Adrenal gland (tissue), 12 donors: ENCODE data around the gene TACC2. TPM values are rescaled to one million over a fixed set of nuclear protein-coding genes. Genes with fewer than 3 reads are reported as not detected.

ENCODE experiments used
- DNase-seq, 7 donors: peaks; one replicate each; pipeline ENCODE4 v3.0.0-alpha.2; 2019 to 2020
- H3K27ac ChIP-seq, 5 donors: fragments of 200-600 bp; sonication (generic) in 4 of 5; 1 replicate in 3 of 5; 2 replicates in 2 of 5; pipeline versions ENCODE4 v1.5.1 to v1.8.0; 2016 to 2020; ENCODE audit warnings: mild to moderate bottlenecking in 1 of 5
- H3K27me3 ChIP-seq: fragments of 200-600 bp; 2 replicates; pipeline ENCODE4 v1.8.0; 2021
- H3K36me3 ChIP-seq, 2 donors: fragments of 200-600 bp; replicated peaks in 1 of 2; 1 replicate in 1 of 2; 2 replicates in 1 of 2; pipeline versions ENCODE4 v1.5.1 to v1.8.0; 2018 to 2022
- H3K4me1 ChIP-seq, 2 donors: fragments of 200-600 bp; replicated peaks in 1 of 2; 1 replicate in 1 of 2; 2 replicates in 1 of 2; pipeline versions ENCODE4 v1.5.1 to v1.8.0; 2018 to 2021
- H3K4me3 ChIP-seq, 4 donors: fragments of 200-600 bp; sonication (generic) in 3 of 4; one replicate each; pipeline ENCODE4 v1.5.1; 2016 to 2018
- H3K9me3 ChIP-seq, 3 donors: fragments of 200-600 bp; sonication (generic) in 1 of 3; replicated peaks in 1 of 3; 1 replicate in 2 of 3; 2 replicates in 1 of 3; pipeline versions ENCODE4 v1.5.1 to v1.8.0; 2016 to 2021
- CTCF ChIP-seq, 6 experiments: fragments of 450-650 bp in 4 of 6; fragments of 200-600 bp in 2 of 6; sonication (generic) in 1 of 6; IDR thresholded peaks; 1 replicate in 5 of 6; 2 replicates in 1 of 6; pipeline versions ENCODE4 v1.5.1 to v1.8.0; 2016 to 2021; ENCODE audit warnings: antibody characterized with exemption in 6 of 6, mild to moderate bottlenecking in 2 of 6, moderate library complexity in 1 of 6
- POLR2A ChIP-seq, 2 donors: fragments of 450-650 bp; IDR thresholded peaks; one replicate each; pipeline ENCODE4 v1.6.1; 2017; ENCODE audit warnings: antibody characterized with exemption in 2 of 2, mild to moderate bottlenecking in 2 of 2, moderate library complexity in 1 of 2
- WGBS, 4 donors: extraction: QIAGEN DNeasy Blood & Tissue Kit in 2 of 4; methylation state at CpG; one replicate each; pipeline versions ENCODE4 v1.1.5 to v1.1.7; 2013 to 2017; 5-methylcytosine and 5-hydroxymethylcytosine counted together
- intact Hi-C, 2 donors: fragments of 100-400 bp; cut with DNase I; formaldehyde crosslinking; loops; one replicate each; pipeline versions ENCODE4 v1.14.1 to v1.15.0; 2022 to 2023
- polyA plus RNA-seq, 3 donors: library from polyadenylated mRNA; stranded (reverse); fragments of 200-250 nt in 2 of 3; fragments of 350-450 nt in 1 of 3; fragmentation: Illumina TruSeq in 1 of 3; extraction: RNeasy Lipid Tissue Mini Kit (QIAGEN cat#74804) in 1 of 3; gene quantifications; one replicate each; pipeline ENCODE4 v1.2.3, GENCODE V29; 2013 to 2014
- total RNA-seq, 9 donors: library from RNA; depleted of rRNA in 4 of 9; stranded (reverse); fragments of >200 nt in 4 of 9; fragments of 120-200 nt in 1 of 9; fragmentation: NEBNext Ultra II Directional in 1 of 9; extraction: Animal tissue kit (Norgen Biotek cat#: 25700) in 1 of 9; gene quantifications; one replicate each; pipeline versions ENCODE4 v1.1.0 to v1.2.4, GENCODE V29; 2013 to 2023
- donor health status: healthy with polysubstance abuse.
- donor health status: Bipolar disorder and iron deficiency.
- donor health status: DM: yes; HTN: yes; CAD: no.
- donor health status: DM: no; HTN: no; CAD: no.
- donor health status: DM: no; HTN: no; CAD: no.
- donor health status: DM: yes; HTN: yes; CAD: no.

The TACC2 gene
- total and polyA plus RNA-seq, 12 donors: 11.3 to 45.7 (median 26.3) TPM

GRCh38 chr10:122190176-122190943 lies 201.4 kb downstream of the TACC2 start:
- Histone ChIP-seq H3K36me3 (no peaks in the 10 kb centered on the region), H3K4me3 (no peak overlapping the region), H3K27me3 (no peaks in the 10 kb centered on the region), H3K4me1 (no peaks in the 10 kb centered on the region), H3K9me3 (no peaks in the 10 kb centered on the region), H3K27ac (peak overlapping the region in 1 of 5 donors; percentile 52)
- peak in 1 of 7 donors; percentile 88 for DNase-seq
- TF ChIP-seq POLR2A (IDR thresholded peaks at IDR 0.05): no peak
- no peak for TF ChIP-seq CTCF (IDR thresholded peaks at IDR 0.05)
- WGBS, 4 donors: 76 to 82% (median 77%) methylated on average over 19 of the region's 19 CpGs
- intact Hi-C loops: no loop called here

- TF ChIP-seq POLR2A (IDR thresholded peaks at IDR 0.05) (no peak), CTCF (IDR thresholded peaks at IDR 0.05) (no peak)
- H3K27me3 ChIP-seq: no peaks in the 10 kb centered on the region
- no peaks in the 10 kb centered on the region for H3K4me1 ChIP-seq
- H3K27ac ChIP-seq: no peak overlapping the region
- WGBS, 4 donors: 81 to 89% (median 86%) methylated on average over 10 to 18 of the region's 18 CpGs
- H3K36me3 ChIP-seq: no peaks in the 10 kb centered on the region
- no peaks in the 10 kb centered on the region for H3K9me3 ChIP-seq
- no peak overlapping the region for H3K4me3 ChIP-seq
- intact Hi-C loops: no loop called here
- DNase-seq: no peak
Measured at GRCh38 chr10:122191936-122192541, 203.1 kb downstream of the TACC2 start.

GRCh38 chr10:122194251-122194650 lies 205.3 kb downstream of the TACC2 start:
- no peak overlapping the region for H3K27ac ChIP-seq
- TF ChIP-seq CTCF (IDR thresholded peaks at IDR 0.05): no peak
- no peak for TF ChIP-seq POLR2A (IDR thresholded peaks at IDR 0.05)
- DNase-seq: no peak
- H3K9me3 ChIP-seq: no peaks in the 10 kb centered on the region
- no peaks in the 10 kb centered on the region for H3K4me1 ChIP-seq
- H3K27me3 ChIP-seq: no peaks in the 10 kb centered on the region
- intact Hi-C loops: no loop called here
- no peak overlapping the region for H3K4me3 ChIP-seq
- no peaks in the 10 kb centered on the region for H3K36me3 ChIP-seq
- 96 to 97% (median 97%) methylated on average over 9 of the region's 9 CpGs for WGBS, 4 donors

DNA sequence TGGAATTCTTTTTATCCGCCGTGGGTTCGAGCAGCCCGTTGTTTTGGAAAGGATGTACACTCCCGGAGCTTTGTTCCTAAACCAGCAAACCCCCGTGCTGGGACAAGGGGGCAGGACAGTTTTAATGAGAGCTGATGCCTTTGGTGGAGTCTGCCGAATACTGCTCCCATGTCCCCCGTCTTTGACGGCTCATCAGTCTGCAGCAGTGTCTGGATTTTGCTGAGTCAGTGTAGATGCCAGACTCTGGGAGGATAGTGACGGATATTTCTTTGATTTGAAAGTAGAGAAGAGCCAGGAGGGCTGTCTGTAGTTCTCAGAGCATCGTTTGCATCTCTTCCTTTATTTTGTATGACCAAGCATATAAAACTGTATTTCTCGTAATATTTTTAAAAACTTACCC lies 207.3 kb downstream of the TACC2 start:
- no peak overlapping the region for H3K27ac ChIP-seq
- H3K27me3 ChIP-seq: no peaks in the 10 kb centered on the region
- no peaks in the 10 kb centered on the region for H3K9me3 ChIP-seq
- DNase-seq: no peak
- intact Hi-C loops: no loop called here
- H3K4me3 ChIP-seq: no peak overlapping the region
- no peaks in the 10 kb centered on the region for H3K4me1 ChIP-seq
- TF ChIP-seq POLR2A (IDR thresholded peaks at IDR 0.05) (no peak), CTCF (IDR thresholded peaks at IDR 0.05) (no peak)
- 80 to 88% (median 83%) methylated on average over 12 of the region's 12 CpGs for WGBS, 4 donors
- H3K36me3 ChIP-seq: no peaks in the 10 kb centered on the region
